Astrocyte (in vitro differentiated cells and primary cell): Measurements from ENCODE around the gene ZDHHC11B. TPM values are rescaled to one million over a fixed set of nuclear protein-coding genes. Genes with fewer than 3 reads are reported as not detected.

Experiments
- DNase-seq: peaks from one replicate; pipeline ENCODE4 v3.0.0-alpha.2; 2010; ENCODE audit warnings: low read depth
- FAIRE-seq: peaks from 2 replicates; lab custom pipeline; 2011; peaks lifted over from hg19 to GRCh38; lab: Jason Lieb, UNC
- H2AFZ ChIP-seq: 2 replicates; pipeline ENCODE4 v1.6.0; 2012; ENCODE audit warnings: low read depth, low read length, inconsistent platforms
- H3K27ac ChIP-seq: 2 replicates; pipeline ENCODE4 v1.5.1; 2011; ENCODE audit warnings: low read depth, low read length, inconsistent platforms
- H3K27me3 ChIP-seq: 2 replicates; pipeline ENCODE4 v1.6.0; 2011; ENCODE audit warnings: low read length, inconsistent platforms; ENCODE audit not compliant: insufficient read depth
- H3K36me3 ChIP-seq: 2 replicates; pipeline ENCODE4 v1.5.1; 2011; ENCODE audit warnings: low read length, inconsistent platforms; ENCODE audit not compliant: insufficient read depth
- H3K4me1 ChIP-seq: 2 replicates; pipeline ENCODE4 v1.5.1; 2011; ENCODE audit warnings: low read length, inconsistent platforms; ENCODE audit not compliant: insufficient read depth
- H3K4me2 ChIP-seq: 2 replicates; pipeline ENCODE4 v1.6.0; 2012; ENCODE audit warnings: low read length, inconsistent platforms
- H3K4me3 ChIP-seq: 2 replicates; pipeline ENCODE4 v1.5.1; 2011; ENCODE audit warnings: low read depth, mild to moderate bottlenecking, low read length, inconsistent platforms; ENCODE audit not compliant: insufficient read depth
- H3K79me2 ChIP-seq: 2 replicates; pipeline ENCODE4 v1.6.0; 2012; ENCODE audit warnings: mild to moderate bottlenecking, low read length, inconsistent platforms; ENCODE audit not compliant: insufficient read depth
- H3K9ac ChIP-seq: 2 replicates; pipeline ENCODE4 v1.6.0; 2012; ENCODE audit warnings: mild to moderate bottlenecking, low read length, inconsistent platforms
- H3K9me3 ChIP-seq: 2 replicates; pipeline ENCODE4 v1.5.1; 2012; ENCODE audit warnings: low read depth, mild to moderate bottlenecking, low read length, inconsistent platforms; ENCODE audit not compliant: insufficient read depth
- H4K20me1 ChIP-seq: 2 replicates; pipeline ENCODE4 v1.6.0; 2012; ENCODE audit warnings: low read length, inconsistent platforms; ENCODE audit not compliant: insufficient read depth
- H3K27ac Mint-ChIP-seq: one replicate; pipeline ENCODE4 v1.8.0; 2021; ENCODE audit warnings: mild to moderate bottlenecking, mixed read lengths; ENCODE audit not compliant: unreplicated experiment
- H3K27me3 Mint-ChIP-seq: one replicate; pipeline ENCODE4 v1.8.0; 2021; ENCODE audit warnings: low read depth, mixed read lengths; ENCODE audit not compliant: unreplicated experiment
- H3K36me3 Mint-ChIP-seq: one replicate; pipeline ENCODE4 v1.8.0; 2021; ENCODE audit warnings: low read depth, mixed read lengths; ENCODE audit not compliant: unreplicated experiment
- H3K4me1 Mint-ChIP-seq: one replicate; pipeline ENCODE4 v1.8.0; 2021; ENCODE audit warnings: low read depth, mixed read lengths; ENCODE audit not compliant: unreplicated experiment
- H3K4me3 Mint-ChIP-seq: one replicate; pipeline ENCODE4 v1.8.0; 2021; ENCODE audit warnings: mild to moderate bottlenecking, moderate library complexity, mixed read lengths; ENCODE audit not compliant: unreplicated experiment
- H3K9me3 Mint-ChIP-seq: one replicate; pipeline ENCODE4 v1.8.0; 2021; ENCODE audit warnings: mild to moderate bottlenecking, mixed read lengths; ENCODE audit not compliant: unreplicated experiment
- EZH2 ChIP-seq: IDR thresholded peaks from 2 replicates; pipeline ENCODE4 v1.6.1; 2012; ENCODE audit warnings: mild to moderate bottlenecking, low read length, inconsistent platforms; ENCODE audit not compliant: insufficient read depth
- total RNA-seq: library from RNA; stranded (reverse); gene quantifications from 2 replicates; pipeline ENCODE4 v1.2.1, GENCODE V29; 2021
- TF ChIP-seq, protein P1 (sequence below): IDR thresholded peaks from 2 replicates; pipeline ENCODE4 v1.5.1; 2011; ENCODE audit warnings: low read depth, mild to moderate bottlenecking, inconsistent platforms, low read length, moderate library complexity; ENCODE audit not compliant: insufficient read depth

The ZDHHC11B gene
- total RNA-seq, 1 donor from 2014 or later, result 0.23 TPM

DNA sequence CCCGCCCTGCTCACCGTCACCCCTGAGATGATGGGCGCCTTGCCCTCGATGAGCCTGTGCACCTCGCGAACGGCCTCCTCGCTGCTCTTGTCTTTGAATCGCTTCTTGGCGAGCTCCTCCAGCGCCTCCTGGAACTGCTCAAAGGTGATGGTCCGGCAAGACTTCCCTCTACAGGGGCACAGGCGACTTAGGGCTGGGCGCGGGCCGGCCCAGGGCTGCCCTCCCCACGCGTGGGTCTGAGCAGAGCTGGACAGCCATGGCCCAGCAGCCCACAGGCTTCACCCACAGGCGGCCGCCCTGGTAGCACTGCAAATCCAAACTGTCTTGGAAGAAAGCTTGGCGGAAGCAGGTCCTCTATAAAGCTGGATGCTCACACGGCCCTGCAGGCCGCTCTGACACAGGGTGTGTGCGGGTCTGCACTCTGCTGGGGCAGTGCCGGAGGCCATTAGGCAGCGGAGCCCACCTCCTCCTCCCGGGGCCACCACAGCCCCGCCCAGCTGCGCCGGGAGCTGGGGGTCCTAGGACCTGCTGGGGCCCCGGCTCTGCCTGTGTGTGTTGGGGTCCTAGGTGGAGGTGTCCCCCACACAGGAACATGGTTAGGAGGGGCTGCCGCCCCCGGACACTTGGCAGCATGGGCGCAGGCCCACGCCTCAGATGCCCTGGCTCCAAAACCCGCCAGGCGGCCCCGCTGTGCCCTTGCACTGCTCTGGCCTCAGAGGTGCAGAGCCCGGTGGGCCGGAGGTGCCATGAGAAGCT, 118.4 kb downstream of the ZDHHC11B start:
- peaks cover 4% of the 10 kb centered on the region for H3K4me1 ChIP-seq
- Mint-ChIP-seq H3K27ac (no peak overlapping the region), H3K4me1 (no peaks in the 10 kb centered on the region), H3K36me3 (peaks cover 4% of the 10 kb centered on the region), H3K9me3 (no peaks in the 10 kb centered on the region), H3K27me3 (no peaks in the 10 kb centered on the region), H3K4me3 (no peak overlapping the region)
- H3K36me3 ChIP-seq, result no peaks in the 10 kb centered on the region
- H3K27ac ChIP-seq, result no peak overlapping the region
- no peaks in the 10 kb centered on the region for H4K20me1 ChIP-seq
- H3K79me2 ChIP-seq, result no peaks in the 10 kb centered on the region
- DNase-seq (no peak), FAIRE-seq (no peak)
- TF ChIP-seq EZH2, result no peak
- TF ChIP-seq, protein P1, sequence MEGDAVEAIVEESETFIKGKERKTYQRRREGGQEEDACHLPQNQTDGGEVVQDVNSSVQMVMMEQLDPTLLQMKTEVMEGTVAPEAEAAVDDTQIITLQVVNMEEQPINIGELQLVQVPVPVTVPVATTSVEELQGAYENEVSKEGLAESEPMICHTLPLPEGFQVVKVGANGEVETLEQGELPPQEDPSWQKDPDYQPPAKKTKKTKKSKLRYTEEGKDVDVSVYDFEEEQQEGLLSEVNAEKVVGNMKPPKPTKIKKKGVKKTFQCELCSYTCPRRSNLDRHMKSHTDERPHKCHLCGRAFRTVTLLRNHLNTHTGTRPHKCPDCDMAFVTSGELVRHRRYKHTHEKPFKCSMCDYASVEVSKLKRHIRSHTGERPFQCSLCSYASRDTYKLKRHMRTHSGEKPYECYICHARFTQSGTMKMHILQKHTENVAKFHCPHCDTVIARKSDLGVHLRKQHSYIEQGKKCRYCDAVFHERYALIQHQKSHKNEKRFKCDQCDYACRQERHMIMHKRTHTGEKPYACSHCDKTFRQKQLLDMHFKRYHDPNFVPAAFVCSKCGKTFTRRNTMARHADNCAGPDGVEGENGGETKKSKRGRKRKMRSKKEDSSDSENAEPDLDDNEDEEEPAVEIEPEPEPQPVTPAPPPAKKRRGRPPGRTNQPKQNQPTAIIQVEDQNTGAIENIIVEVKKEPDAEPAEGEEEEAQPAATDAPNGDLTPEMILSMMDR, result no peak
- no peak overlapping the region for H2AFZ ChIP-seq
- H3K27me3 ChIP-seq, result no peaks in the 10 kb centered on the region
- H3K9ac ChIP-seq, result no peak overlapping the region
- no peak overlapping the region for H3K4me3 ChIP-seq
- no peak overlapping the region for H3K4me2 ChIP-seq
- H3K9me3 ChIP-seq, result peaks cover 2% of the 10 kb centered on the region

- H3K4me1 ChIP-seq, result peaks cover 4% of the 10 kb centered on the region
- no peak overlapping the region for H3K4me2 ChIP-seq
- no peaks in the 10 kb centered on the region for H3K36me3 ChIP-seq
- H4K20me1 ChIP-seq, result no peaks in the 10 kb centered on the region
- no peak overlapping the region for H3K27ac Mint-ChIP-seq
- DNase-seq (no peak), FAIRE-seq (no peak)
- TF ChIP-seq, protein P1, result no peak
- TF ChIP-seq EZH2, result no peak
- peaks cover 4% of the 10 kb centered on the region for H3K36me3 Mint-ChIP-seq
- H3K4me3 ChIP-seq, result no peak overlapping the region
- H3K27me3 ChIP-seq, result no peaks in the 10 kb centered on the region
- peaks cover 2% of the 10 kb centered on the region for H3K9me3 ChIP-seq
- H3K4me1 Mint-ChIP-seq, result no peaks in the 10 kb centered on the region
- H3K9me3 Mint-ChIP-seq, result no peaks in the 10 kb centered on the region
- no peaks in the 10 kb centered on the region for H3K27me3 Mint-ChIP-seq
- no peak overlapping the region for H2AFZ ChIP-seq
- no peak overlapping the region for H3K9ac ChIP-seq
- no peak overlapping the region for H3K4me3 Mint-ChIP-seq
- H3K27ac ChIP-seq, result no peak overlapping the region
- H3K79me2 ChIP-seq, result no peaks in the 10 kb centered on the region
Measured at GRCh38 chr5:665541-665955, 119.0 kb downstream of the ZDHHC11B start.

DNA sequence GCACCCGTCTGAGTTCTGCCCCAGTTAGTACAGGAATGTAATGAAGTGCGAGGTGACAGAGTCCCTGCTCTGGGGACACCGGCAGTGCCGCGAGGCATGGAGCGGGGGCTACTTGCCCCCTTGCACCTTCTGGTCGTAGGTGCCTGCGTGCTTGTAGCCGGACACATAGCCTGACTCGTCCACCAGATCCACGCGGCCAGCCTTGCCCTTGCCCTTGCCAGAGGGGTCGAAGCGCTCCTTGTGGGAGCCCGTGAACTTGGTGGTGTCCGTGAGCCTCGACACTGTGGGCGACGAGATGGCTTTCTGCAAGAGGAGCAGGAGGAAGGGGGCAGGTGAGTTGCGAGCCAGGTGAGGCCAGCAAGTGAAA, 119.6 kb downstream of the ZDHHC11B start:
- no peak overlapping the region for H3K27ac Mint-ChIP-seq
- Histone ChIP-seq H3K9me3 (peaks cover 2% of the 10 kb centered on the region), H4K20me1 (no peaks in the 10 kb centered on the region), H3K9ac (no peak overlapping the region), H2AFZ (no peak overlapping the region), H3K4me3 (no peak overlapping the region), H3K79me2 (no peaks in the 10 kb centered on the region), H3K27ac (no peak overlapping the region), H3K27me3 (no peaks in the 10 kb centered on the region), H3K36me3 (no peaks in the 10 kb centered on the region), H3K4me1 (peaks cover 4% of the 10 kb centered on the region), H3K4me2 (no peak overlapping the region)
- no peaks in the 10 kb centered on the region for H3K4me1 Mint-ChIP-seq
- no peak overlapping the region for H3K4me3 Mint-ChIP-seq
- no peaks in the 10 kb centered on the region for H3K9me3 Mint-ChIP-seq
- H3K27me3 Mint-ChIP-seq, result no peaks in the 10 kb centered on the region
- TF ChIP-seq, protein P1, result no peak
- no peak for TF ChIP-seq EZH2
- H3K36me3 Mint-ChIP-seq, result peaks cover 9% of the 10 kb centered on the region
- FAIRE-seq (no peak), DNase-seq (no peak)
